ENCODE results near the gene ARL15.

GRCh38 chr5:54135042-54135441, 175.3 kb downstream of the ARL15 start:
- TF ChIP-seq, protein P1, sequence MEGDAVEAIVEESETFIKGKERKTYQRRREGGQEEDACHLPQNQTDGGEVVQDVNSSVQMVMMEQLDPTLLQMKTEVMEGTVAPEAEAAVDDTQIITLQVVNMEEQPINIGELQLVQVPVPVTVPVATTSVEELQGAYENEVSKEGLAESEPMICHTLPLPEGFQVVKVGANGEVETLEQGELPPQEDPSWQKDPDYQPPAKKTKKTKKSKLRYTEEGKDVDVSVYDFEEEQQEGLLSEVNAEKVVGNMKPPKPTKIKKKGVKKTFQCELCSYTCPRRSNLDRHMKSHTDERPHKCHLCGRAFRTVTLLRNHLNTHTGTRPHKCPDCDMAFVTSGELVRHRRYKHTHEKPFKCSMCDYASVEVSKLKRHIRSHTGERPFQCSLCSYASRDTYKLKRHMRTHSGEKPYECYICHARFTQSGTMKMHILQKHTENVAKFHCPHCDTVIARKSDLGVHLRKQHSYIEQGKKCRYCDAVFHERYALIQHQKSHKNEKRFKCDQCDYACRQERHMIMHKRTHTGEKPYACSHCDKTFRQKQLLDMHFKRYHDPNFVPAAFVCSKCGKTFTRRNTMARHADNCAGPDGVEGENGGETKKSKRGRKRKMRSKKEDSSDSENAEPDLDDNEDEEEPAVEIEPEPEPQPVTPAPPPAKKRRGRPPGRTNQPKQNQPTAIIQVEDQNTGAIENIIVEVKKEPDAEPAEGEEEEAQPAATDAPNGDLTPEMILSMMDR (IDR thresholded peaks at IDR 0.05) = no peak
- TF ChIP-seq POLR2A (IDR thresholded peaks at IDR 0.05) = no peak
